H9 (cell line): ENCODE measurements around the gene KCNMB2. TPM values are rescaled to one million over a fixed set of nuclear protein-coding genes. Genes with fewer than 3 reads are reported as not detected.

ENCODE experiments used
- DNase-seq: peaks from one replicate; pipeline ENCODE4 v3.0.0-alpha.2; 2017
- H2AFZ ChIP-seq: one replicate; pipeline ENCODE4 v1.6.1; 2013; ENCODE audit warnings: mild to moderate bottlenecking, low read length, control low read depth, moderate library complexity
- H2AK5ac ChIP-seq: 2 replicates; pipeline ENCODE4 v1.6.1; 2013; ENCODE audit warnings: low read length, control low read depth, mixed read lengths; ENCODE audit not compliant: insufficient read length
- H2BK120ac ChIP-seq: one replicate; pipeline ENCODE4 v1.6.1; 2013; ENCODE audit warnings: low read depth, mild to moderate bottlenecking, low read length, control low read depth, inconsistent platforms; ENCODE audit not compliant: poor library complexity, severe bottlenecking
- H2BK12ac ChIP-seq: 2 replicates; pipeline ENCODE4 v1.6.1; 2013; ENCODE audit warnings: low read length, control low read depth, mixed read lengths, low read depth; ENCODE audit not compliant: insufficient read length
- H2BK15ac ChIP-seq: 2 replicates; pipeline ENCODE4 v1.6.1; 2013; ENCODE audit warnings: low read depth, low read length, control low read depth
- H2BK20ac ChIP-seq: one replicate; pipeline ENCODE4 v1.6.1; 2013; ENCODE audit warnings: low read depth, mild to moderate bottlenecking, low read length, control low read depth, inconsistent platforms; ENCODE audit not compliant: poor library complexity, severe bottlenecking
- H2BK5ac ChIP-seq: 2 replicates; pipeline ENCODE4 v1.6.1; 2013; ENCODE audit warnings: low read length, control low read depth, mixed read lengths; ENCODE audit not compliant: insufficient read length
- H3K14ac ChIP-seq: 2 replicates; pipeline ENCODE4 v1.6.1; 2013; ENCODE audit warnings: low read length, control low read depth; ENCODE audit not compliant: insufficient read depth
- H3K18ac ChIP-seq: 2 replicates; pipeline ENCODE4 v1.6.1; 2013; ENCODE audit warnings: low read depth, mild to moderate bottlenecking, mixed read lengths, low read length, control low read depth; ENCODE audit not compliant: insufficient read length
- H3K23ac ChIP-seq: 2 replicates; pipeline ENCODE4 v1.6.1; 2013; ENCODE audit warnings: low read length, control low read depth, mixed read lengths, low read depth; ENCODE audit not compliant: insufficient read length
- H3K23me2 ChIP-seq: 2 replicates; pipeline ENCODE4 v1.6.1; 2013; ENCODE audit warnings: low read depth, mild to moderate bottlenecking, mixed read lengths, low read length, control low read depth; ENCODE audit not compliant: insufficient read length, poor library complexity, severe bottlenecking
- H3K27ac ChIP-seq: 2 replicates; pipeline ENCODE4 v1.5.1; 2013; ENCODE audit warnings: low read length, control low read depth, mixed read lengths, low read depth; ENCODE audit not compliant: insufficient read length
- H3K27me3 ChIP-seq: 2 replicates; pipeline ENCODE4 v1.6.1; 2013; ENCODE audit warnings: low read length, control low read depth, inconsistent platforms; ENCODE audit not compliant: insufficient read depth
- H3K4ac ChIP-seq: 2 replicates; pipeline ENCODE4 v1.6.1; 2013; ENCODE audit warnings: low read depth, mild to moderate bottlenecking, control low read depth, inconsistent platforms, low read length, moderate library complexity
- H3K4me1 ChIP-seq: 2 replicates; pipeline ENCODE4 v1.6.1; 2013; ENCODE audit warnings: low read length, control low read depth, inconsistent platforms; ENCODE audit not compliant: insufficient read depth
- H3K4me2 ChIP-seq: 2 replicates; pipeline ENCODE4 v1.6.1; 2013; ENCODE audit warnings: low read length, control low read depth, mixed read lengths; ENCODE audit not compliant: insufficient read length, insufficient read depth
- H3K56ac ChIP-seq: 2 replicates; pipeline ENCODE4 v1.6.1; 2013; ENCODE audit warnings: low read depth, mild to moderate bottlenecking, mixed read lengths, low read length, control low read depth; ENCODE audit not compliant: insufficient read length
- H3K79me1 ChIP-seq: 2 replicates; pipeline ENCODE4 v1.6.1; 2013; ENCODE audit warnings: low read depth, mild to moderate bottlenecking, moderate library complexity, low read length, control low read depth, inconsistent platforms; ENCODE audit not compliant: insufficient read depth, poor library complexity, severe bottlenecking
- H3K79me2 ChIP-seq: 2 replicates; pipeline ENCODE4 v1.6.1; 2013; ENCODE audit warnings: low read length, control low read depth, inconsistent platforms; ENCODE audit not compliant: insufficient read depth
- H3K9ac ChIP-seq: 2 replicates; pipeline ENCODE4 v1.6.1; 2013; ENCODE audit warnings: low read length, control low read depth, mixed read lengths; ENCODE audit not compliant: insufficient read length; ENCODE audit errors: extremely low read depth
- H3K9me3 ChIP-seq: one replicate; pipeline ENCODE4 v1.6.1; 2013; ENCODE audit warnings: low read depth, low read length, inconsistent platforms; ENCODE audit not compliant: control insufficient read depth
- H3T11ph ChIP-seq: one replicate; pipeline ENCODE4 v1.6.1; 2013; ENCODE audit warnings: mild to moderate bottlenecking, low read length, control low read depth, inconsistent platforms
- H4K20me1 ChIP-seq: one replicate; pipeline ENCODE4 v1.6.1; 2013; ENCODE audit not compliant: control insufficient read depth, insufficient read length, insufficient read depth
- H4K5ac ChIP-seq: 2 replicates; pipeline ENCODE4 v1.6.1; 2013; ENCODE audit warnings: low read depth, mild to moderate bottlenecking, mixed read lengths, low read length, control low read depth; ENCODE audit not compliant: insufficient read length
- H4K8ac ChIP-seq: replicated peaks from 2 replicates; pipeline ENCODE4 v1.6.1; 2013; ENCODE audit warnings: low read length, control low read depth, mixed read lengths, low read depth; ENCODE audit not compliant: insufficient read length
- H4K91ac ChIP-seq: 2 replicates; pipeline ENCODE4 v1.6.1; 2013; ENCODE audit warnings: low read depth, mild to moderate bottlenecking, moderate library complexity, mixed read lengths, low read length, control low read depth; ENCODE audit not compliant: insufficient read length
- H3K27ac Mint-ChIP-seq, 3 experiments: 2 replicates in 2 of 3; 3 replicates in 1 of 3; pipeline ENCODE4 v1.8.0; 2020 to 2021; ENCODE audit warnings: mixed read lengths in 3 of 3, mild to moderate bottlenecking in 1 of 3, moderate library complexity in 1 of 3
- H3K27me3 Mint-ChIP-seq: 2 replicates; pipeline ENCODE4 v1.8.0; 2021; ENCODE audit warnings: low read depth, mild to moderate bottlenecking, moderate library complexity, mixed read lengths
- H3K36me3 Mint-ChIP-seq, 3 experiments: 2 replicates in 2 of 3; 3 replicates in 1 of 3; pipeline ENCODE4 v1.8.0; 2020 to 2021; ENCODE audit warnings: low read depth in 3 of 3, mixed read lengths in 3 of 3; ENCODE audit not compliant: insufficient read depth in 1 of 3
- H3K4me1 Mint-ChIP-seq, 2 experiments: 2 replicates each; pipeline ENCODE4 v1.8.0; 2020; ENCODE audit warnings: mixed read lengths in 2 of 2
- H3K4me3 Mint-ChIP-seq, 2 experiments: 2 replicates in 1 of 2; 3 replicates in 1 of 2; pipeline ENCODE4 v1.8.0; 2020 to 2021; ENCODE audit warnings: mild to moderate bottlenecking in 2 of 2, mixed read lengths in 2 of 2, moderate library complexity in 1 of 2
- H3K9me3 Mint-ChIP-seq, 2 experiments: 2 replicates in 1 of 2; 3 replicates in 1 of 2; pipeline ENCODE4 v1.8.0; 2020; ENCODE audit warnings: mild to moderate bottlenecking in 2 of 2, mixed read lengths in 2 of 2, moderate library complexity in 1 of 2
- CTCF ChIP-seq: fragments of 200-600 bp; sonication (generic); conservative IDR thresholded peaks from 3 replicates; pipeline ENCODE4 v1.8.0; 2021; ENCODE audit warnings: antibody characterized with exemption, mild to moderate bottlenecking
- WGBS: extraction: QIAGEN DNeasy Blood & Tissue Kit; methylation state at CpG from one replicate; pipeline ENCODE4 v1.1.7; 2013; ENCODE audit warnings: missing lambda C conversion rate, low lambda C conversion rate, mixed read lengths; ENCODE audit not compliant: insufficient read length; ENCODE audit errors: extremely low coverage; 5-methylcytosine and 5-hydroxymethylcytosine counted together
- total RNA-seq: library from RNA; stranded (reverse); gene quantifications from 2 replicates; pipeline ENCODE4 v1.2.1, GENCODE V29; 2021

Gene KCNMB2
- total RNA-seq, 1 experiment from 2014 or later, result not detected

- H3K4me2 ChIP-seq, result no peak overlapping the region
- no peak overlapping the region for H2BK15ac ChIP-seq
- H2AK5ac ChIP-seq, result no peak overlapping the region
- H3T11ph ChIP-seq, result no peak overlapping the region
- H4K8ac ChIP-seq, result no peak overlapping the region
- no peak overlapping the region for H2BK20ac ChIP-seq
- no peaks in the 10 kb centered on the region for H4K20me1 ChIP-seq
- Mint-ChIP-seq H3K27me3 (no peaks in the 10 kb centered on the region), H3K4me1 (peaks cover 2 to 3% of the 10 kb centered on the region in 2 experiments; a peak in 2 of 4 replicates), H3K36me3 (no peaks in the 10 kb centered on the region), H3K4me3 (no peak overlapping the region), H3K9me3 (no peaks in the 10 kb centered on the region), H3K27ac (no peak overlapping the region)
- DNase-seq, result no peak
- H3K9ac ChIP-seq, result no peak overlapping the region
- H3K56ac ChIP-seq, result no peak overlapping the region
- no peak for TF ChIP-seq CTCF
- H2BK12ac ChIP-seq, result no peak overlapping the region
- no peaks in the 10 kb centered on the region; the same call in 1 of the 2 replicates for H3K4me1 ChIP-seq
- no peak overlapping the region for H3K27ac ChIP-seq
- H4K5ac ChIP-seq, result no peak overlapping the region
- no peak overlapping the region for H3K23ac ChIP-seq
- H3K79me2 ChIP-seq, result no peaks in the 10 kb centered on the region
- no peaks in the 10 kb centered on the region for H3K79me1 ChIP-seq
- WGBS, result no CpG with 5 or more reads among the region's 2 CpGs
- no peaks in the 10 kb centered on the region for H3K27me3 ChIP-seq
- H3K9me3 ChIP-seq, result no peaks in the 10 kb centered on the region
- no peak overlapping the region for H2BK120ac ChIP-seq
- no peak overlapping the region for H3K14ac ChIP-seq
- no peak overlapping the region for H3K4ac ChIP-seq
- H3K18ac ChIP-seq, result no peak overlapping the region
- no peak overlapping the region for H4K91ac ChIP-seq
- no peak overlapping the region for H2BK5ac ChIP-seq
- no peak overlapping the region for H2AFZ ChIP-seq
- H3K23me2 ChIP-seq, result no peaks in the 10 kb centered on the region
Measured at GRCh38 chr3:178504128-178504527, 32.1 kb upstream of the KCNMB2 start.
